Right lobe of liver (tissue), 4 donors: ENCODE data around the gene FOXP2.

Experiments used
- CTCF ChIP-seq, 4 donors: fragments of 200-600 bp in 3 of 4; fragments of 450-650 bp in 1 of 4; IDR thresholded peaks; one replicate each; pipeline versions ENCODE4 v1.5.1 to v1.8.0; 2016 to 2022; ENCODE audit warnings: antibody characterized with exemption in 4 of 4, mild to moderate bottlenecking in 2 of 4
- POLR2A ChIP-seq: fragments of 450-650 bp; IDR thresholded peaks from one replicate; pipeline ENCODE4 v1.6.1; 2017; ENCODE audit warnings: antibody characterized with exemption, mild to moderate bottlenecking
- donor health status: DM: no; HTN: no; CAD: no.
- donor health status: DM: no; HTN: no; CAD: no.
- donor health status: DM: no; HTN: yes; CAD: no.

GRCh38 chr7:114418117-114418516, 3.5 kb downstream of the FOXP2 start:
- TF ChIP-seq CTCF (IDR thresholded peaks at IDR 0.05) = no peak
- TF ChIP-seq POLR2A = no peak
